ENCODE measurements around the gene GOLGA2.

DNA sequence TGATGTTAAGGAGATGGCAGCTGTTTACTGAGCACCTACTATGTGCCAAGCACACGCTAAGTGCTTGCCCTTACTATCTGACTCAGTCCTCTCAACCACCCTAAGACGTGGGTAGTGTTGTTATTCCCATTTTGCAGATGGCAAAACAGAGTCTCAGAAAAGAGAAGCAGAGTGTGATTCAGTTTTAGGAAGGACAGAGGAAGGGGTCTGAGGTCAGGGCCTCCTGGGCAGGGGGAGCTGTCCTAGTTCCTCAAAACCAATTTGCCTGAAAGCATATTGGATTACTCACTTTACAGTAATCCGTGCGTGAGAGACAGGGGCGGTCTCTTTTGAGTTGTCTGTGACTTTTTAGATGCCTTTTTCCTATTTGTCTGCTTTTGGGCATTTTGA, 49.4 kb downstream of the GOLGA2 start:
- TF ChIP-seq TAF1 (IDR thresholded peaks at IDR 0.05; ENCODE audit: borderline replicate concordance, low read depth, low read length) (no peak), POLR2A (IDR thresholded peaks at IDR 0.05; ENCODE audit: low read depth, low read length) (no peak), POLR2AphosphoS5 (IDR thresholded peaks at IDR 0.05; ENCODE audit: low read depth, low read length) (no peak)

Measured in GM12892 (cell line).